K562 (cell line): ENCODE results near the gene MICAL2. TPM values are rescaled to one million over a fixed set of nuclear protein-coding genes. Genes with fewer than 3 reads are reported as not detected.
A peak's percentile ranks its signal among the peaks of the same experiment; 100 is the strongest.

ENCODE experiments used
- ADNP ChIP-seq: fragments of 200-800 bp; sonication (Bioruptor generic); IDR thresholded peaks from 2 replicates; pipeline ENCODE4 v1.6.1; 2016; ENCODE audit warnings: missing genetic modification characterization, missing compliant biosample characterization
- ARID2 ChIP-seq: fragments of 450-650 bp; IDR thresholded peaks from 2 replicates; pipeline ENCODE4 v1.6.1; 2017; ENCODE audit warnings: antibody characterized with exemption, mild to moderate bottlenecking
- ARNT ChIP-seq, 2 experiments: fragments of 450-650 bp; IDR thresholded peaks; 2 replicates each; pipeline ENCODE4 v1.6.1; 2016; ENCODE audit warnings: mild to moderate bottlenecking in 1 of 2
- CBX2 ChIP-seq: fragments of 200-600 bp; sonication (generic); IDR thresholded peaks from one replicate; pipeline ENCODE4 v1.6.1; 2012; ENCODE audit warnings: mild to moderate bottlenecking, low read length, inconsistent platforms; ENCODE audit not compliant: insufficient read depth, poor library complexity, severe bottlenecking
- CHD2 ChIP-seq: IDR thresholded peaks from 2 replicates; pipeline ENCODE4 v1.6.1; 2011; ENCODE audit warnings: low read depth, low read length
- EGR1 ChIP-seq: fragments of 450-650 bp; conservative IDR thresholded peaks from 2 replicates; pipeline ENCODE4 v1.6.1; 2017; ENCODE audit warnings: mild to moderate bottlenecking
- ELF4 ChIP-seq: fragments of 450-650 bp; formaldehyde crosslinking; IDR thresholded peaks from 2 replicates; pipeline ENCODE4 v1.4.0; 2022; ENCODE audit warnings: missing genetic modification characterization
- FOXJ2 ChIP-seq: fragments of 200-800 bp; sonication (Bioruptor generic); IDR thresholded peaks from 2 replicates; pipeline ENCODE4 v1.6.1; 2016; ENCODE audit warnings: missing genetic modification characterization, missing compliant biosample characterization
- GABPB2 ChIP-seq: fragments of 250-450 bp; sonication (Bioruptor Pico); conservative IDR thresholded peaks from 2 replicates; pipeline ENCODE4 v1.5.1; 2021; ENCODE audit warnings: mild to moderate bottlenecking
- HDGF ChIP-seq: fragments of 450-650 bp; IDR thresholded peaks from 2 replicates; pipeline ENCODE4 v1.6.1; 2016
- JUNB ChIP-seq: fragments of 450-650 bp; formaldehyde crosslinking; conservative IDR thresholded peaks from 2 replicates; pipeline ENCODE4 v1.4.0; 2020; ENCODE audit warnings: mild to moderate bottlenecking
- KAT2B ChIP-seq: IDR thresholded peaks from one replicate; pipeline ENCODE4 v1.6.1; 2012; ENCODE audit warnings: low read depth, mild to moderate bottlenecking, control low read depth, inconsistent platforms, low read length, moderate library complexity
- MBD2 ChIP-seq: sonication (generic); IDR thresholded peaks from 2 replicates; pipeline ENCODE4 v1.6.1; 2016; ENCODE audit warnings: low read depth, borderline replicate concordance
- NCOA6 ChIP-seq: fragments of 450-650 bp; IDR thresholded peaks from 2 replicates; pipeline ENCODE4 v1.6.1; 2017; ENCODE audit warnings: mild to moderate bottlenecking
- NFE2L1 ChIP-seq: fragments of 450-650 bp; IDR thresholded peaks from 2 replicates; pipeline ENCODE4 v1.6.1; 2016; ENCODE audit warnings: missing genetic modification characterization, low read depth, mild to moderate bottlenecking, missing compliant biosample characterization, moderate library complexity, borderline replicate concordance
- NUFIP1 ChIP-seq: fragments of 450-650 bp; IDR thresholded peaks from 2 replicates; pipeline ENCODE4 v1.6.1; 2018; ENCODE audit not compliant: partially characterized antibody
- PHTF2 ChIP-seq: fragments of 250-450 bp; sonication (Bioruptor Pico); IDR thresholded peaks from 2 replicates; pipeline ENCODE4 v1.5.0; 2021; ENCODE audit warnings: mild to moderate bottlenecking
- POLR2AphosphoS5 ChIP-seq: IDR thresholded peaks from 2 replicates; pipeline ENCODE4 v1.6.1; 2011; ENCODE audit warnings: mild to moderate bottlenecking, low read depth, low read length, moderate library complexity; ENCODE audit not compliant: control insufficient read depth, insufficient read depth
- PURB ChIP-seq: sonication (generic); formaldehyde crosslinking; IDR thresholded peaks from 2 replicates; pipeline ENCODE4 v1.9.0; 2021; ENCODE audit warnings: low read depth, mild to moderate bottlenecking, missing genetic modification reagents
- SIN3B ChIP-seq: fragments of 450-650 bp; IDR thresholded peaks from 2 replicates; pipeline ENCODE4 v1.6.1; 2017; ENCODE audit warnings: low read depth, mild to moderate bottlenecking, moderate library complexity
- TGIF2 ChIP-seq: sonication (generic); formaldehyde crosslinking; IDR thresholded peaks from 2 replicates; pipeline ENCODE4 v1.8.1; 2022; ENCODE audit warnings: mild to moderate bottlenecking, missing genetic modification reagents, moderate library complexity
- ZNF444 ChIP-seq: fragments of 250-450 bp; sonication (Bioruptor Pico); IDR thresholded peaks from 2 replicates; pipeline ENCODE4 v1.4.0; 2020; ENCODE audit warnings: mild to moderate bottlenecking, moderate library complexity
- polyA plus RNA-seq, 8 experiments: library from polyadenylated mRNA; depleted of rRNA in 4 of 8; stranded (reverse) in 5 of 8; unstranded in 3 of 8; fragments of >200 nt; fragmentation: Nextera tagmentation in 2 of 8; fragmentation: Illumina TruSeq in 1 of 8; extraction: Ambion mirVana in 2 of 8; extraction: Trizol in 1 of 8; gene quantifications; 2 replicates each; pipeline versions ENCODE4 v1.2.1 to v1.2.3, GENCODE V29; 2011 to 2014; ENCODE audit warnings: inconsistent platforms in 1 of 8, missing spikeins in 1 of 8
- total RNA-seq, 7 experiments: library from RNA; depleted of rRNA in 6 of 7; stranded (reverse); fragments of >200 nt in 6 of 7; fragmentation: Illumina TruSeq in 2 of 7; extraction: Trizol in 2 of 7; gene quantifications; 2 replicates each; pipeline versions ENCODE4 v1.2.1 to v1.2.3, GENCODE V29; 2011 to 2021; ENCODE audit warnings: low replicate concordance in 1 of 7
- TF ChIP-seq, protein P1 (sequence below): sonication (generic); formaldehyde crosslinking; IDR thresholded peaks from 2 replicates; pipeline ENCODE4 v1.8.1; 2023; ENCODE audit warnings: mild to moderate bottlenecking, missing genetic modification reagents, moderate library complexity
- TF ChIP-seq, protein P2 (sequence below): fragments of 450-650 bp; formaldehyde crosslinking; IDR thresholded peaks from 2 replicates; pipeline ENCODE4 v1.4.0; 2022; ENCODE audit warnings: missing genetic modification characterization
- TF ChIP-seq, protein P3 (sequence below): fragments of 450-650 bp; IDR thresholded peaks from 2 replicates; pipeline ENCODE4 v1.6.1; 2018; ENCODE audit warnings: mild to moderate bottlenecking, low read depth; ENCODE audit not compliant: partially characterized antibody

The MICAL2 gene
- total and polyA plus RNA-seq, 9 of the 15 experiments (the other 6 are each of a cell fraction or from before 2014, with no cell fraction given): 4.7 to 64.2 (median 33.6) TPM

DNA sequence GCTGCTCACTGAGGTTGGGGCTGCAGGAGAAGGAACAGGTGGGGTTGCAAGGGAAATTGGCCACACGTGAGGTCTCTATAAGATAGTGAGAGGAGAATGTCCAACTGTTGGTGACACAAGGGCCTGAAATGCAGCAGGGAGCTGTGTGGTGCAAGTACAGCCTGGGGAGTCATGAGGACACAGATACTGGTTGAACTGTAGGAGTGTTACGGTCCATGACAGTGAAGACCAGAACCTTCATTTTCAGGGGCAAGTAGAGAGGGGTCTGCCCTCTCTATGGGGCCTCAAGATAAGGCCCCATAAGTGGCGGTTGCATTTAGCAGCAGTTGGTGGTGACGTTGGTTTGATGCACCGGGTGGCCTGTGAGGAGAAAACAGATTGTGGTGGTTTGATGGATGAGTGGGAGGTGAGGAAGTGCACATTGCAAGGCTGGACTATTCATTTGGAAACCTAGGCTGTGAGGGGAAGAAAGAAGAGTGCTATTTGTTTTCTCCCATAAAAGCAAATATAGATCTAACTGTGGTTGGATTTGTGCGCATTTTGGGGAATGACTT lies 39.4 kb downstream of the MICAL2 start (continued):
- TF ChIP-seq, protein P1, sequence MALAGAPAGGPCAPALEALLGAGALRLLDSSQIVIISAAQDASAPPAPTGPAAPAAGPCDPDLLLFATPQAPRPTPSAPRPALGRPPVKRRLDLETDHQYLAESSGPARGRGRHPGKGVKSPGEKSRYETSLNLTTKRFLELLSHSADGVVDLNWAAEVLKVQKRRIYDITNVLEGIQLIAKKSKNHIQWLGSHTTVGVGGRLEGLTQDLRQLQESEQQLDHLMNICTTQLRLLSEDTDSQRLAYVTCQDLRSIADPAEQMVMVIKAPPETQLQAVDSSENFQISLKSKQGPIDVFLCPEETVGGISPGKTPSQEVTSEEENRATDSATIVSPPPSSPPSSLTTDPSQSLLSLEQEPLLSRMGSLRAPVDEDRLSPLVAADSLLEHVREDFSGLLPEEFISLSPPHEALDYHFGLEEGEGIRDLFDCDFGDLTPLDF (CRISPR knock-in tag): no peak
- TF ChIP-seq HDGF (no peak), ZNF444 (0 out of 2 replicates have a peak, but pooled peaks have one; percentile 49), GABPB2 (CRISPR knock-in tag) (no peak), ARID2 (no peak), MBD2 (peak; percentile 89; the same call in 1 of the 2 replicates), SIN3B (no peak), CBX2 (no peak), KAT2B (no peak), NCOA6 (no peak), NFE2L1 (tag) (no peak), EGR1 (peak; percentile 91), PHTF2 (CRISPR knock-in tag) (no peak), CHD2 (no peak), ARNT (IDR thresholded peaks at IDR 0.05) (0 out of 4 replicates have a peak, but pooled peaks have one; percentile 56 to 69), NUFIP1 (no peak), ADNP (tag) (no peak), JUNB (CRISPR knock-in tag) (no peak), PURB (CRISPR knock-in tag) (no peak), FOXJ2 (tag) (no peak), ELF4 (CRISPR knock-in tag) (peak; percentile 87), TGIF2 (CRISPR knock-in tag) (no peak), POLR2AphosphoS5 (peak; percentile 91)
- TF ChIP-seq, protein P2, sequence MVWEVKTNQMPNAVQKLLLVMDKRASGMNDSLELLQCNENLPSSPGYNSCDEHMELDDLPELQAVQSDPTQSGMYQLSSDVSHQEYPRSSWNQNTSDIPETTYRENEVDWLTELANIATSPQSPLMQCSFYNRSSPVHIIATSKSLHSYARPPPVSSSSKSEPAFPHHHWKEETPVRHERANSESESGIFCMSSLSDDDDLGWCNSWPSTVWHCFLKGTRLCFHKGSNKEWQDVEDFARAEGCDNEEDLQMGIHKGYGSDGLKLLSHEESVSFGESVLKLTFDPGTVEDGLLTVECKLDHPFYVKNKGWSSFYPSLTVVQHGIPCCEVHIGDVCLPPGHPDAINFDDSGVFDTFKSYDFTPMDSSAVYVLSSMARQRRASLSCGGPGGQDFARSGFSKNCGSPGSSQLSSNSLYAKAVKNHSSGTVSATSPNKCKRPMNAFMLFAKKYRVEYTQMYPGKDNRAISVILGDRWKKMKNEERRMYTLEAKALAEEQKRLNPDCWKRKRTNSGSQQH (CRISPR knock-in tag): peak; percentile 72; the same call in 1 of the 2 replicates
- TF ChIP-seq, protein P3, sequence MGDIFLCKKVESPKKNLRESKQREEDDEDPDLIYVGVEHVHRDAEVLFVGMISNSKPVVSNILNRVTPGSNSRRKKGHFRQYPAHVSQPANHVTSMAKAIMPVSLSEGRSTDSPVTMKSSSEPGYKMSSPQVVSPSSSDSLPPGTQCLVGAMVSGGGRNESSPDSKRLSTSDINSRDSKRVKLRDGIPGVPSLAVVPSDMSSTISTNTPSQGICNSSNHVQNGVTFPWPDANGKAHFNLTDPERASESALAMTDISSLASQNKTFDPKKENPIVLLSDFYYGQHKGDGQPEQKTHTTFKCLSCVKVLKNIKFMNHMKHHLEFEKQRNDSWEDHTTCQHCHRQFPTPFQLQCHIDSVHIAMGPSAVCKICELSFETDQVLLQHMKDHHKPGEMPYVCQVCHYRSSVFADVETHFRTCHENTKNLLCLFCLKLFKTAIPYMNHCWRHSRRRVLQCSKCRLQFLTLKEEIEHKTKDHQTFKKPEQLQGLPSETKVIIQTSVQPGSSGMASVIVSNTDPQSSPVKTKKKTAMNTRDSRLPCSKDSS: no peak
